CD1c-positive myeloid dendritic cell (primary cell): Measurements from ENCODE around the gene TPST2.

Experiments
- DNase-seq: peaks from one replicate; pipeline ENCODE4 v3.0.0-alpha.2; 2016; ENCODE audit errors: extremely low spot score

The TPST2 gene

DNA sequence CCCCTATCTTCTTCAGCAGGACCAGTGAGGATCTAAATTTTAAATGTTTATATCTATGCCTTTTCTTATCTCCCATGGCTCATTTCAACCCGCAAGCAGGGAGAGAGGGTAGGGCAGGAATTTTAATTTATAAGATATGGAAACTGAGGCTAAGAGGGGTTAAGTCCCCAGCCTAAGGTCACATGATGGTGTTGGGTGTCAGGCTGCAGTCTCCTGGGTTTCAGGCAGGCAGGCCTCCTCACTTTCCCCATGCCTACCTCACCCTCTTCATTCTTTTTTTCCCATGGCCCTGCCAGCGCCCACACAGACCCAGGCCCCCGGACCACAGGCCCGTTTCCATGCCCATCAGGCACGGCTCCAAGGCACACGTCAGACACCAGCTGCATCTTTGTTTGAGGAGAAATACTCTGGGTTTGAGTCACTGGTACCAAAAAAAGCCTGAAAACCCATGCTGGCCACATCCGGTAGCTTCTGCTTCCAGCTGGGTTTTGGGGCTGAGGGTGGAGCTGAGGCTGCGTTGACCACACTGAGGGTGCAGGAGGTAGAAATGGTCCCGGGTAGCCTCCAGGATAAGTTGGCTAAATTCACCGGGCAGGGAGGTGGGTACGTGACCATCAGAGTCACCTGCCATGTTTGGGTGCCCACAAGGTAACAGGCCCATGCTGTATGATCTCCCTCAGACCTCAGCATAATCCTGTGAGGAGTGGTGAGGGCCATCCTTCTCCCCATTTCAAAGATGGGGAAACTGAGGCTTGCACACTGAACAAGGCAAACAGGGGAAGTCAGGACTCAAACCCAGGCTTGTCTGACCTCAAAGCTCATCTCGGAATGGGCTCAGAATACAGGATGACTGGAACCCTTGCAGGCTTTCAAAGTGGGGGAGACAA lies 20.4 kb upstream of the TPST2 start:
- DNase-seq, result peak; percentile 36

DNA sequence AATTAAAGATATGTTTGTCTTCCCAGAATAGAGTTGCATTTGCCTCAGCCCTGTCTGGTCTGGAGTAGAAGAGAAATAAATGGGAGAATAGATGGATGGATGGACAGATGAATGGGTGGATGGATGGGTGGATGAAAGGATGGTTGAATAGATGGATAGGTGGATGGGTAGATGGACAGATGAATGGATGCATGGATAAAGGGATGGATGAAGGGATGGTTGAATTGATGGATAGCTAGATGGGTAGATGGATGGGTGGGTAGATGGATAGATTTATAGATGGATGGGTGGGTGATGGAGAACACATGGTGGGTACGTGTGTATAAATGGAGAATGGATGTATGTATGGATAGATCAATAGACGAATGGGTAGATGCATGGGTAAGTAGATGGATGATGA lies 19.4 kb upstream of the TPST2 start:
- DNase-seq, result no peak

DNA sequence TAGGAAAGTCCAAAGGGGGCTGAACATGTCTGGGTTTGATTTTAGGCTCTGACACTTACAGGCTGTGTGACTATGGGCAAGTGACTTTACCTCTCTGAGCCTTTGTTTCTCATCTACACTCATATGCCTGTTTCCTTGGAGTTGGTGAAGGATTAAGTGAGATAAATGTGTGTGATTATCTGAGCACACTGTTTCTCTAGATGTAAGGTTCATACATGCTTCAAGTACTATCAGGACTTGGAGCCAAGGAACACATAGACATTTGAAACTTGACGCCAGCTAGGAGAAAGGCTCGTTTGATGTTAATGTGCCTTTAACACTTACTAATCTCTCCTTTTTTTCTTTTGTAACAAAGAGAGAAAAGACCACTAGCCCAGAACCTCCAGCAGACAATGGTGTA lies 18.2 kb upstream of the TPST2 start:
- DNase-seq, result no peak

DNA sequence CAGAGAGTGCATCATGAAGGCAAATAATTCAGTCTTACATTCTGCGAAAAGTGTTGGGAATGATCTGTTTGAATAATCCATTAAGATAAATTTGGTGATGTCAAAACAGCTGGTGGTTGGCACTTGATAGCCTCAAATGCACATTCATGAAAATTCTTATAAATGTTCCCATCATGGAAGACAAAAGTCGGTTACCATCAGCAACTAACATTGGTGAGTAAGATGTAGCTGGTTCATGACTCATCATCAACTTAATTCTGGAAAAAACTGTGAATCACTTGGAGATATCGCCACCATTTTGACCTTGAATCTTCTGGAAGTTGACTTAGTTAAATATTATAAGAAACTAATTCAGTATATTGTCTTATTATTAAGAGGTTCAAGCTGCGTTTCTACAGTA lies 16.7 kb upstream of the TPST2 start:
- DNase-seq, result no peak

DNA sequence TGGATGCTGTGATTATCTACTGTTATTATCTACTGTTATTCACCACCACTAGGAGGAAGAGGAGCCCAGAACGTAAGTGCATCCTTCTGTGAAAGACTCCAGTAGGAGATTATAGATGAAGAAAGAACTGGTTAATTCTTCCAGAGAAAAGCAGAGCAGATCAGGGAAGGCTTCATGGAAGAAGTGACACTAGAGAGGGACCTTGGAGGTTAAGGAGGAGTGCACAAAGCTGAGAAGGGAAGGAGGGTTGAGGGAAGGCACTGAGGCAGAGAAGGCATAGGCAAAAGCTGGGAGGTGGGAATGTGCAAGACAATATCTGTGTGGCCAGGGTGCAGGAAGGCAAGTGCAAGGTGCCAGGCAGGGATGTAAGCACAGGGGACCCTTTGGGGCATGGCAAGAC lies 14.4 kb upstream of the TPST2 start:
- no peak for DNase-seq

DNA sequence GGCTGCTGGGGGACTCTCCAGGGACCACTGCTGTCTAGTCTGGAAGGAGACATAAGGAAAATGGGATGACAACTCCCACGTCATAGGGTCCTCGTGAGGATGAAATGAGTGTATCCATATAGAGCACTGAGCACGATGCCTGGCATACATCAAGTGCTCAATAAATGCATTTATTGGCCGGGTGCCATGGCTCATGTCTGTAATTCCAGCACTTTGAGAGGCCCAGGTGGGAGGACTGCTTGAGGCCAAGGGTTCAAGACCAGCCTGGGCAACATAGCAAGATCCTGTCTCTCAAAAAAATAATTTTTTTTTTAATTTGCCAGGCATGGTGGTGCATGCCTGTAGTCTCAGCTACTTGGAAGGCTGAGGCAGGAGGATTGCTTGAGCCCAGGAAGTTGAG lies 12.2 kb upstream of the TPST2 start:
- no peak for DNase-seq

DNA sequence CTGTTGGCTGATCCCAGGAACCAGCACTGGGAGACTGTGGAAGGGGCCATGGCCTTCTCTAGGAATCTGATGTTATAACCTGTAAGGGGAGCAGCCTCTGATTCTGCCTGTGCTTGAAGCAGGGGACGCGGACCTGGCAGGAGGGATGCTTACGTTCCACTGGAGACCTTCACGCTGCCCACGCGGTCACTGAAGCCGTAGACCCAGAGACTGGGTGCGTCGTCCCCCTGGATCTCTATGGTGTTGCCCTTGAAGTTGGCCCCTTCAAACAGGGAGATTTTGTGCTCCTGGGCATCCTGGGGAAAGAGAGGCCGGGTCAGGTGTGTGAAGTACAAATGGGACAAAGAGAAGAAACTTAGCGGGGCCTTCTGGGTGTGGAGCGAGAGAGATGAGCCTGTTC lies 11.8 kb upstream of the TPST2 start:
- DNase-seq, result no peak

DNA sequence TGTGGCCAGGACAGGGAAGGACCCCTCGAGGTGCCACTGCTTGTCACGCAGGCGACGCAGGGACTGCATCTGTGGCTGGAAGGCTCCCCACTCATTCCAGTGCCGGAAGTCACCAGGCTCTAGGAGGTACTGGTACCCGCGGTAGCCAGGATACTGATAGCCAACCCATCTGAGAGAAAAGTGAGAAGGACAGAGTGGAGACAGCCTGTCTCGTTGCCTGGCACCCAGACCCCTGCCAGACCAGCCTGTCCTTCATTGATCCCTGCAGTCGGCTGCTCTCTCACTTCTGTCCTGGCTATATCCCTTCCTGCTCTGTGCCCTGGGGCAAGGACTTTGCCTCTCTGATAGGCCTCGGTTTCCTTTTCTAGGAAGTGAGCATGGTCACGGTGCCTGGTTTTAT lies 9.6 kb upstream of the TPST2 start:
- DNase-seq, result no peak

DNA sequence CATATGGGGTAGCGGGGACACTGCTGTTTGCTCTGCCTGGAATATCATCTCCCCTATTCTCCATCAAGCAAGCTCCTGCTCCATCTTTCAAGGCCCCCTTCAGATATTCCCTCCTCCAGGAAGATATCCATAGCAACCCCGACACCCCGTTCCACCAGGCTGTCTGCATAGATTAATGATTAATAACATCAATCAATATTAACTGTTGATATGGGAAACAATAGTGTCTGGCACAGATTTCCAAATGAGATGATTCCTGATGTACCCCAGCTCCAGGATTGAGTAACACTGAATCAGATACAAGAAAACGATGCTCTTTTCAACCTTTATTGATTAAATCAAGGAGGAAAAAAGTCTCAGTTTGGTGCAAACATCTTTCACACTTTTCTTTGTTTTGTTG lies 7.5 kb upstream of the TPST2 start:
- no peak for DNase-seq

DNA sequence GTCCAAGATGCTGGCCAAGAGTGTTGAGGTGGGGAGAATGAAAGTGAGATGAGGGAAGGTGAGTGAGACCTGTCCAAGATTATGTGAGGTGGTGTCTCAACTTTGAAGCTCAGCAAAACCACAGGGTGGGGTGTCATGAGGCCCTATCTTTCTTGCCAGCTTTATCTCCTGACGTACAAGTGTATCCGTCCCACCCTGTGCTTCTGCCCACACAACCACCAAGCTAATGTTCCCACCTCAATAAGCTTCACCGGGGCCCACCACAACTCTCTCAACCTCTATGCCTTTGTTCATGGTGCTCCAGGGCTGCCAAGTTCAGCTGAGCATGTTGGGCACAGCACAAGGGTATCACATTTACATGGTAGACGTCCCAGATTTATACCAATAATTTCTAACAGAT lies 7.1 kb upstream of the TPST2 start:
- DNase-seq, result no peak

DNA sequence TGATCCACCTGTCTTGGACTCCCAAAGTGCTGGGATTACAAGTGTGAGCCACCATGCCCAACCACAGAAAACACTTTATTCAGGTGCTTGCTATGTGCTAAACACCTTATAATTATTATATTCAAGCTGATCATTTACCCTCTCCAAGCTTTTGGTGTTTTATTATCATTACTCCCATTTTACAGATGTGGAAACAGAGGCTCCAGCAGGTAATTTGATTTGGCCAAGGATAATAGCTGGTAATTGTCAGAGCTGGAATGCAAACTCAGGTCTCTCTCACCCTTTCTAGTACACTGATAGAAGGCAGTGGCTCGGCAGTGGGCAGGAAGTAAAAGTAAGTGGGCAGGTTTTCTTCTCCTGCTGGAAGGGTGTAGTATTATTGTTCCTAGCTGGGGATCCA lies 3.8 kb upstream of the TPST2 start:
- DNase-seq, result no peak

DNA sequence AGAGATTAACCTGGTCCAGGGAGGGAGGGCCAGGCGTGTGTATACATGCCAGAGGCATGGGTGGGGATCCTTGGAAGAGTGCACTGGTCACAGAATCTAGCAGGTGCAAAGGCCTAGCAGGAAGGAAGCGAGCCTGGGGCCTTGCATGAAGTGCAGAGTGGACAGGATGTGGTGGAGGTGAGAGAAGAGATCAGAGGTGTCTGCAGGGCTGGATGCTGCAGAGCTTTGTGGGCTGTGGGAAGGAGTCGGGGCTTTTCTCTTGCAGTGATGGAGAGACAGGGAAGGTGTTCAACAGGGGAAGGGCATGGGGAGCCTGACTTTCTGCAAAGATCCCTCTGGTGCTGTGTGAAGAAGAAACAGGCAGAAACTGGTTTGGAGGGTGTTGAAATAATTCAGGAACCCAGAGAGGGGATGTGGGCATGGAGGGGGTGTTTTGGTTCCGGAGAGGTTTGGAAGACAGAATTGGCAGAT lies 2.5 kb upstream of the TPST2 start:
- DNase-seq, result peak; percentile 61

DNA sequence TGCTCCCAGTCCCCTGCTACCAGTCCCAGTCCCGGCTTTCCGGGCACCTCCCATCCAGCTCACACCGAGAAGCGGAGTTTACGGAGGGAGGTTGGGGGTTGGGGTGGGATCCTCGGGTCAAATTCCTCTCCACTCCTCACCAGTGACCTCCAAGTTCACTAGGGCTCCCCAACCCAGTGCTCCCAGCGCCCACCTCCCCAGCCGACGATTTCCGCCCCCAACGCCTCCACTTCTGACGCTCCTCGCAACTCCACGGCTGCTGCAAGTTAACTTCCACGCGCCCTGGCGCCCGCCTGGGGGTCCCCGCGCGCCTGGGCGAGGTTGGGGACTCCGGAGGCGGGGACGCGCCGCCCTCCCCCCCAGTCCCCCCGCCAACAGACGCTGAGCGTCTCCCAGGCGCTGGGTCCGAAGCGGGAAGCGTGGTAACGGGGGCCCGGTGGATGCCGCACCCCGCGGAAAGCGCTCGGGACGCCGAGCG lies 526 bp downstream of the TPST2 start:
- peak; percentile 36 for DNase-seq

DNA sequence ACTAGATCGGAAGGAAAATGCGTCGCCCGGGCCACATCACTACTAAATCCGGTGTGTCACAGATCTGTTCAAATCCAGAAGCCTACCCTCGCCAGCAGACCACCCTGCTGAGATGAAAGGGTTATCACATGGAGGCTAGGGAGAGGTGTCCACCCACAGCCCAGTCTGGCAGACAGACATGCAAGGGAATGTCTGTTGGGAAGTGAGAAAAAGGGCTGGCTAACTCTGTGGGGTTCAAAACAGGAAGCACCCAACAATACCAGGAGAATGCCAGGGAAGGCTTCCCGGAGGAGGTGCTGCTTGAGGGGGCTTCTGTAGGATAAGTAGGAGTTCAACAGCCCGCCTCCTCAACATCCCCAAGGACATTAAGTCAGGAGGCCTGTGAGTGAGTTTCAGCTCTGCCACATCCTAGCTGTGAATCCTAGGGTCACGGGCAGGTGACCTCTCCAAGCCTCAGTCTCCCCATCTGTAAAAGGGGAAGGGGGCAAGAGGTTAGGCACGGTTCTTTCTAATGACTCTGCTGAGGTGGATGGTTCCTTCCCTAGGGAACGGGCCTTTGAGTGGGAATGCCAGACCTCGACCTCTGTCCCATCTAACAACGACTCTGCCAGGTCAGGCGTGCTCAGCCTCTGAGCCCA lies 1.1 kb downstream of the TPST2 start:
- DNase-seq, result peak; percentile 66

DNA sequence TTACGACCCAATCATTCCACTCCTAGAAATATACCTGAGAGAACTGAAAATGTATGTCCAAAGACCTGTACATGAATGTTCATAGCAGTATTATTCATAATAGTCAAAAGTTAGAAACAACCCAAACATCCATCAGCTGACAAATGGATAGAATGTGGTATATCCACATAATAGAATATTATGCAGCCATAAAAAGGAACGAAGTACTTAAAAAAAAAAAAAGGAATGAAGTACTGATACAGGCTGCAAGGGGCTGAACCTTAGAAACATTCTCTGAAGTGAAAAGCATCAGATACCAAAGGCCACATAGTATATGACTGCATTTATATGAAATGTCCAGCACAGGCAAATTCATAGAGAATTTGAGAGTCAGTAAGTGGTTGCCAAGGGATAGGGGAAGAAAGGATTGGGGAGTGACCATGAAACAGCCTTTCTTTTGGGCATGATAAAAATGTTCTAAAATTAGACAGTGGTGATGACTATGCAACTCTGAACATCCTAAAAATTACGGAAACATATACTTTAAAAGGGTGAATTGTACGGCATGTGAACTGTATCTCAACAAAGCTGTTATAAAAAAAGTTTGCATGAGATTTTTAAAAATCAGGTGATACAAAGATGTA lies 1.8 kb downstream of the TPST2 start:
- peak; percentile 76 for DNase-seq

DNA sequence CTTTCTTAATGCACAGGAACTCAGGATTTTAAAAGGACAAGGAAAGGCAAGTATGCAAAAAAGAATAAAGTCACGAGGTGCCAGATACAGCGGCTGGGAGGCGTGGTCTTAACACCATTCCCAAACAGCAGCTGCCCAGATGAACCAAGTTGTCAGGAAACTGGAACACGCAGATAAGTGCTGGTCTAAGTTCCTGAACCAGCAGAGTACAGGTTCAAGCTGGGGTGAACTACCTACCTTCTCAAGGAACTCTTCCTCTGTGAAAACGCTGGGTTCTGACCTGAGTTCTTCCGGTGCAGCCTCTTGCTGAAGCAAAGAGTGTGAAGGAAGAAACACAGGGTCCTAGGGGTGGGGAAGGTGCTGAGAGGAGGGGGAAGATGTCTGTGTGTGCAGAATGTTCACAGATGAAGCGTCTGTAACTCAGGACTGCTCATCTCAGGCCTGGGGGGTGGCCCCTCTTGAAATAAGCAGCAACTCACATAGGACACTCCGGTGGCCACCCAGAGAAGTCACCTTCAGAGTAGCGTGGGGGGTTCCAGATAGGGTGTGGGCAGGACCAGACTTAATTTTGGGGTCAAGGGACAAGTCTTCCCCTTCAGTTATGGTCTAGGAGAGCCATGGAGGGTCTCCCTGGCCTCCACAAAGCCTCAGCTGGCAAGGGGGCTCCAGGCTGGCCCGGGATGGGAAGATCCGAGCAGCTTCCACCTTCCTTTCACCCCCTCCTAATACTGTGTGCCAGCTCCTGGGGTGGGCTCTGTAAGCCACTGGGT lies 3.2 kb downstream of the TPST2 start:
- DNase-seq, result no peak

DNA sequence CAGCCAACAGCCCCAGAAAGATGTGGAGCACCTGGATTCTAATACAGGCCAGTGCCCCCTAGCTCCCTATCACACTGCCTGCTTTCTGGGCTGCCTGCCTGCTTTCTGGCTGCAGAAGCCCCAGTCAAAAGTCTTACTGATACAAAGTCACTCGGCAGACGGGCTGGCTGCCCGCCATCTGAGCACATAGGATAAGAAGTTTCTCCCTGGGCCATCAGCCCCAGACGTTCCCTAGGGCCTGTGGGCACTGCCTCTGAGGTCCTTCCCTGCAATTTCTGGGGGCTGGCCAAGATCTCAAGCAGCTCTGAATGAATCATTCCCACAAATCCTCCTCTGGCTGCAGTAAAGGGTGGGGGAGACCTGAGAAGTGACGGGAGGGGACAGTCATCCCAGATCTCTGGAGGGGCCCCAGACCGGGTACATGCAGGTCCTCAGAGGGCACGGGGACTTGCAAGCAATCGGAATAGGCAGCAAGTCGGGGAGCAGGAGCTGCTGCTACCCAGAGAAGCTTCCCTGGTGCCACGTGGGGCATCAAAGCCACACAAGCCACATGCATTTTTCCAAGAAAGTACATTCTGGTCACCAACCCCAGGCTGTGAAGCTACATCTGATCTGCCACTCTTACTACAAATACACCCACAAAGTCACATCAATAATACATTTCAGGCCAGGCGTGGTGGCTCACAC lies 4.7 kb downstream of the TPST2 start:
- DNase-seq, result no peak

DNA sequence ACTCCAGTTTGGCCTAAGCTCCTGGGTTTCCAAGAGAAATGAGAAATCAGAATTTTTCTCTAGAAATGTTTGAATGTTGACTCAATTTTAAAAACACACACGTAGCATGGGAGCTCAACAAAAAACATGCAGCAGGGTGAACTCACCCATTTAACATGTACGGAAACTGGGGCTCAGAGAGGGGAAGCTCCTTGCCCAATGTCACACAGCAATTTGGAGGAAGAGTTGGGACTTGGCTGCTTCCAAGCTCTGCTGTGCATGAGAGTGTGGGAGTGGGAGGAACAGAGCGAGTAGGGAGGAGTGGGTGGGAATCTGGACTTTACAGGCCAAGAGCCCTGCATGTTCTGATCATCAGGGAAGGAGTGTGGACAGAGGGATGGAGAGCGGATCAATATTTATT lies 5.9 kb downstream of the TPST2 start:
- DNase-seq, result no peak

DNA sequence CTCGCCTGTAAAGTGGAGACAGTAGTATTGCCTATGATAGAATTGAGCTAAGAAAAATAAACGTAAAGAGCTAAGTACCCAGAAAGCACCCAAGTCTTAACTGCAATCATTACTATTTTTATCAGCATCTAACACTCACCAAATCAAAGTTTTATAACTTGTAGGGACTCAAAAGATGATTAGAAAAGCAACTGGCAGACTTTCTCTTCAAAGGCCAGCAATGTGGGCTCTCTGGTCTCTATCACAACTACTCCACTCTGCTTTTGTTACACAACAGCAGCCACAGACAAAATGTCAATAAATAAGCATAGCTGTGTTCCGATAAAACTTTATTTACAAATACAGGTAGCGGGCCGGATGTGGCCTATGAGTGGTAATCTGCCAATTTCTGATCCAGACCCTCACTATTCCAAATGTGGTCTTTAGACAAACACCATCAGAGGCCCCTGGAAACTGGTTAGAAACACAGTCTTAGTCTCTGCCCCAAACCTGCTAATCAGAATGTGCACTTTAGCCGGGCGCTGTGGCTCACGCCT lies 8.2 kb downstream of the TPST2 start:
- DNase-seq, result no peak

DNA sequence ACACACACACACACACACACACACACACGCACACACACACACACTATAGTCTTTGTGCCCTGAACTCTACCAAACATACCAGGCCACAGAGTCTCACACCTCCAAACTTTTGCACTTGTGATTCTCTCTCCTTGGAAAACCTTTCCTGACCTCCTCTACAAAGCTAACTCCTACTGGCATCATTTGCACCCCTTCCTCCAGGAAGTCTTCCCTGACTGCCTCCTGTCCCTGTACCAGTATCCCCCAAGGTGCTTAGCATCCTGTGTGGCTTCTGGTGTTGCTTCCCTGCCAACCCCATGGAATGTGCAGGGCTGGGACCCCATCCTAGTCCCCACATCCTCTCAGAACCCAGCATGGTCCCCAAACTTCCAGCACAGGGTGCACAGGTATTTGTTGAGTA lies 8.9 kb downstream of the TPST2 start:
- DNase-seq, result no peak
